GDM1 (cell line): Measurements from ENCODE around the gene ALK.

ENCODE experiments used
- DNase-seq: peaks from one replicate; lab custom pipeline; 2025; lab: John Stamatoyannopoulos, UW

Gene ALK

GRCh38 chr2:29224693-29225551 lies 696.5 kb downstream of the ALK start:
- no peak for DNase-seq

DNA sequence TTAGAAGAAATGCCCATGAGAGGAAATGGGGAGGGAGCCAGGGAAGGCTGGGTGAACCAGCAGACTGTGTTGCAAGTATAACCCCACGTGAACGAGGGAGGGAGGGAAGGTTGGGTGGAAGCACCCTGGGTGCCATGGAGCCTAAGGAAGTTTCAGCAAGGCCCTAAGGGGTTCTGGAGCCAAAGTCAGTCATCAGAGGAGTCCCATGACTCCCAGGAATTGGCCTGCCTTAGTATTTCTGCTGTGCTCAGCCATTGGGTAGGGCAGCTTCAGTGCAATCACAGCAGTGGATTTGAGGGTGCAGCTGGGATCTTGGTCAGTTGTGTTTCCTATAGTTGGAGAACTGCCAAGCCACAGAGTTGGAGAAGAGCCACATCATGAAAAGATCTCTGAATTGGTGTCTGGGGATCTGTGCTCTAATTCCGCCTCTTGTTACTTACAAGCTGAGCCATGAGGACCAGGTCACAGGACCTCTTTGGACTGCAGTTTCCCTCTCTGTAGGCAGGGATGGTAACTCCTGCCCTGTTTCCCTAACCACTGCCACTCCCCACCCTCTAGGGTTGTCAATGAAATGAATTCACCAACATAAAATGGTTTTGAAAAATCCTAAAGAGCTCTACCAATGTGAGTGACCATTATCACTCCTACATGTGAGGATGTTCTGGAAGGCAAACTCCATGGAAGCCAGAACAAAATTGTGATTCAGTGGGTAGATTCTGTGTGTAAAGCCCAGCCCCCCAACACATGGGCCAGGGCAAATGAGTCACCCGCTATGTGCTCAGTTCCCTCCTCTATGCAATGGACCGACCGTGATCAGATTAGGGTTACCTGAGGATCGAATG lies 697.3 kb downstream of the ALK start:
- DNase-seq: no peak

GRCh38 chr2:29223257-29223656 lies 698.1 kb downstream of the ALK start:
- DNase-seq: no peak

GRCh38 chr2:29222381-29223179 lies 698.8 kb downstream of the ALK start:
- DNase-seq: no peak

DNA sequence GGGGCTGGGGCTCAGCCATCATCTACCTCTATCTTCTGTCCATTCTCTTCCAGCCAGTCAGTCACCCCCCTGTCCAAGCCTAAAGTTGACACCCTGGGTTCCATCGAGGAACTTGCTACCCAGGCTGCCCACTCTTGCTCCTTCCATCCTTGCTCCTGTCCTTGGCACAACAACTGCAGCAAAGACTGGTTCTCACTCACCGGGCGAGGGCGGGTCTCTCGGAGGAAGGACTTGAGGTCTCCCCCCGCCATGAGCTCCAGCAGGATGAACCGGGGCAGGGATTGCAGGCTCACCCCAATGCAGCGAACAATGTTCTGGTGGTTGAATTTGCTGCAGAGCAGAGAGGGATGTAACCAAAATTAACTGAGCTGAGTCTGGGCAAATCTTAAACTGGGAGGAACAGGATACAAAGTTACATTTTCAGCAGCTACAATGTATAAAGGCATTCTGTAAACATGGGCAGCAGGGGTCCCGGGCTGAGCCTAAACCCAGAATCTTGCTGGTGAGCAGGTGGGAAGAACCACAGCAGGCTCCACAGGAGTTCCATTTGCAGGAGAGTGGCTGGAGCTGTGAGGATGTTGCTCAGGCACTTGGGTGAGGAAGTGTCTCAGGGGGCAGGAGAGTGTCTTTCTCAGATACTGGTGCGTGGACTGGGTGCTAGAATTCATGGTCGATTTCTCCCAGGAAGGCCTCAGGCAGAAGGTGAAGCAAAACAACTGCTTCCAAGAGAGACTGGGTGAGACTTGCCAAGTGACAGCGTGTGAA lies 700.7 kb downstream of the ALK start:
- no peak for DNase-seq

DNA sequence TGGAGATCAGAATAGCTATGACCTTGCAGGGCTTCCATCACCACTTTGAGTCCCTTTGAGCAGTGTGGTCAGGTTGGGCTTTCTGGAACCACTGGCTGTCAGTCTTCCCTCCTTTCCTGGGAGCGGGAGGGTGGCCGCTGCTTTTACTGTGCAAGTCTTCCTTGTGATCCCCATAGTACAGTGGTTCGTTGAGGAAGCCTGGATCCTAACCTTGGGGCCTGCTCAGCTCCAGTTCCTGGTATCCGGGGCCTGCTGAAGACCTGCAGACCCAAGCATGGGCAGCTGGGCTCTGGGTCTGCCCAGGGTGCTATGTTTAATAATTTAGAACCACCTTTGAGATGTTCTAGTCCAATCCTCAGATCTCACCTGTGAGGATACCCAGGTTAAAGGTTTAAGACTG lies 702.0 kb downstream of the ALK start:
- DNase-seq: no peak

- DNase-seq: no peak
These were observed 702.7 kb downstream of the ALK start for GRCh38 chr2:29218550-29219125.

- no peak for DNase-seq
These were observed 703.3 kb downstream of the ALK start for GRCh38 chr2:29218071-29218470.

GRCh38 chr2:29216609-29216909 lies 704.8 kb downstream of the ALK start:
- no peak for DNase-seq

- DNase-seq: no peak
These were observed 705.4 kb downstream of the ALK start for GRCh38 chr2:29215739-29216608.

GRCh38 chr2:29215073-29215472 lies 706.3 kb downstream of the ALK start:
- DNase-seq: no peak

DNA sequence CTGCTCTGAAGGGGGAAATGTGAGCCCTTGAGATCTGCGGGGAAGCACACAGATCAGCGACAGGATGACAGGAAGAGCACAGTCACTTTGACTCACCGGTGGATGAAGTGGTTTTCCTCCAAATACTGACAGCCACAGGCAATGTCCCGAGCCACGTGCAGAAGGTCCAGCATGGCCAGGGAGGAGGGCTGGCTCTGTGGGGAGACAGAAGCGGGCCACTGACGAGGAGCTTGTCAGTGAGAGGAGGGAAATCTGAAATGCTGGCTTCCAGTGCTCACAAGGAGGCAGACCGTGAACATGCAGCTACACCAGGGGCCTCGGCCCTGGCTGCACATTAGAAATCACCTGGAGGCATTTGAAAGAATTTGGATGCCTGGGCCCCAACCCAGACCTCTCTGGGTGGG lies 707.5 kb downstream of the ALK start:
- no peak for DNase-seq

DNA sequence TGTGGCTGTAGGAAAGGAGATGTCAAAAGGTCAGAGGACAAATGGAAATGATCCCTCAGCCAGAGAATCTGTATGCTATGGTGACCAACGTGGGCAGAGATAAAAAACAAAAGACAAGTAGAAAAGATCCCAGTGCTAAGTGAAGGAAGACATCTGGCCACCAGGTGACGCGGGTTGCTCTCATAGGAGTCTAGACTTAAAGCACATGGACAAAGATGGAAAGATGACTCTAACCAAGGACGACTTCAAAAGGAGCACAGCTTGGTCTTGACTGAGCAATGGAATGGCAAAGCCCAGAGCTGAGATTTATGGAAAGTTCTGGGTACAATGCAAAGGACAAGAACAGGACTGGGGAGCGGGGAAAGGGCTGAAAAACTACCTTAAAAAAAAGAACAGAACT lies 709.4 kb downstream of the ALK start:
- no peak for DNase-seq

DNA sequence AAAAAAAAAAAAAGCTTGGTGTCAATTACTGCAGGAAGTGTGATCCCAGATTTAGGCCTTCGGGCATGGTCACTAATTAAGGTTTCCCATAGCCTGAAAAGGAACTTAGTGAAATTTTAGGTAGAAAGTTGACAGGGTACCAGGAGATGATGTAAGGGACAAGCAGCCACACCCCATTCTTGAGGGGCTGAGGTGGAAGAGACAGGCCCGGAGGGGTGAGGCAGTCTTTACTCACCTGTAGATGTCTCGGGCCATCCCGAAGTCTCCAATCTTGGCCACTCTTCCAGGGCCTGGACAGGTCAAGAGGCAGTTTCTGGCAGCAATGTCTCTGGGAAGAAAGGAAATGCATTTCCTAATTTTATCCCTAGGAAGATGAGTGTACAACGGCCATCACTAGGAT lies 711.8 kb downstream of the ALK start:
- no peak for DNase-seq

GRCh38 chr2:29207352-29208148 lies 713.8 kb downstream of the ALK start:
- no peak for DNase-seq

GRCh38 chr2:29206941-29207340 lies 714.4 kb downstream of the ALK start:
- DNase-seq: no peak

DNA sequence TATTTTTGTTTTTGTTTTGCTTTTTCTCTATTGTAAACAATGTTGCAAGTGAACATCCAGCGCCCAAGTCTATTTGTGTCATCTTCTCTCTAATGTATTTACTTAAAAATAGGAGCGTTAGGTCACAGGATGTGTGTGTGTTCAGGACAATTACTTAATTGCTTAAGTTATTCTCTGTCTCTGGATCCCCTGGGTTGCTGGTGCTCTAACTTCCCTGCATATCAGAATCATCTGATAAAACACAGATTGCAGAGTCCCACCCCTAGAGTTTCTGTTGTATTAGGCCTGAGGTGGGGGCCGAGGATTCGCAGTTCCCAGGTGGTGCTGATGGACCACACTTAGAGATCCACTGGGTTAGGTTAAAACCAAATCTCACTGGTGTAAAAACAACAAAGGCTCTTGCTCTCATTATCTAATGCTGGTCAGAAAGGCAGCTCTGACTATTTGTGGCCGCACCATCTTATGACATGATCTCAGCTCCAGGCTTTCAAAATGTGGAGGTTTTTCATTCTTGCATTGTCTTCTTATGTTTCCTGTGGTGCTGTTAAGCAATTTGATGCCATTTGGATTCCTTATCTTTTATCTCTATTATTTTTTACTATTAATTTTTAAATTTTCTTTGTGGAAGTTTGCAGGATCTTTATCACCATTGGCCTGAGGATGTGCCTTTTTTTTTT lies 718.4 kb downstream of the ALK start:
- DNase-seq: no peak

GRCh38 chr2:29201979-29202378 lies 719.4 kb downstream of the ALK start:
- no peak for DNase-seq
